ENCODE data around the gene ZSWIM6.

ZSWIM6 gene

DNA sequence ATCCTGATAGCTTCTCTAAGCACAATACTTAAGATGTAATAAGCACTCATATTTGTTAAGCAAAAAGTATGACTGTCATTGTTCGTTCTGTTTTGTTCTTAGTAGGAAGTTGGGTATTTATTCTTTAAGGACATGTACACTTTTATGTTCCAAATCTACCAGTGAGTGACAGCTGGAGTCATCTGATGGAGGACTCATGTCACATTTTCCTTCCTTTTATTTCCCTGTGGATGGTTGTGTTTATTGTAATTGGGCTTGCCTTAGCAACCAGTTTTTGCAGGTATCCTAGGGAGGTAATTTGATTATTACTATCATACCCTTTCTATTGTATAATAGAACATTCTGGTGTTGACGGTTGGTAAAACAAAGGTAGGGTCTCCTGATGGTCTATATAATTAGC, 145.7 kb downstream of the ZSWIM6 start:
- no peak overlapping the region for H3K27ac ChIP-seq
- no peak for TF ChIP-seq ZFX (IDR thresholded peaks at IDR 0.05)
- TF ChIP-seq, protein P1, sequence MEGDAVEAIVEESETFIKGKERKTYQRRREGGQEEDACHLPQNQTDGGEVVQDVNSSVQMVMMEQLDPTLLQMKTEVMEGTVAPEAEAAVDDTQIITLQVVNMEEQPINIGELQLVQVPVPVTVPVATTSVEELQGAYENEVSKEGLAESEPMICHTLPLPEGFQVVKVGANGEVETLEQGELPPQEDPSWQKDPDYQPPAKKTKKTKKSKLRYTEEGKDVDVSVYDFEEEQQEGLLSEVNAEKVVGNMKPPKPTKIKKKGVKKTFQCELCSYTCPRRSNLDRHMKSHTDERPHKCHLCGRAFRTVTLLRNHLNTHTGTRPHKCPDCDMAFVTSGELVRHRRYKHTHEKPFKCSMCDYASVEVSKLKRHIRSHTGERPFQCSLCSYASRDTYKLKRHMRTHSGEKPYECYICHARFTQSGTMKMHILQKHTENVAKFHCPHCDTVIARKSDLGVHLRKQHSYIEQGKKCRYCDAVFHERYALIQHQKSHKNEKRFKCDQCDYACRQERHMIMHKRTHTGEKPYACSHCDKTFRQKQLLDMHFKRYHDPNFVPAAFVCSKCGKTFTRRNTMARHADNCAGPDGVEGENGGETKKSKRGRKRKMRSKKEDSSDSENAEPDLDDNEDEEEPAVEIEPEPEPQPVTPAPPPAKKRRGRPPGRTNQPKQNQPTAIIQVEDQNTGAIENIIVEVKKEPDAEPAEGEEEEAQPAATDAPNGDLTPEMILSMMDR (conservative IDR thresholded peaks at IDR 0.05) = no peak

DNA sequence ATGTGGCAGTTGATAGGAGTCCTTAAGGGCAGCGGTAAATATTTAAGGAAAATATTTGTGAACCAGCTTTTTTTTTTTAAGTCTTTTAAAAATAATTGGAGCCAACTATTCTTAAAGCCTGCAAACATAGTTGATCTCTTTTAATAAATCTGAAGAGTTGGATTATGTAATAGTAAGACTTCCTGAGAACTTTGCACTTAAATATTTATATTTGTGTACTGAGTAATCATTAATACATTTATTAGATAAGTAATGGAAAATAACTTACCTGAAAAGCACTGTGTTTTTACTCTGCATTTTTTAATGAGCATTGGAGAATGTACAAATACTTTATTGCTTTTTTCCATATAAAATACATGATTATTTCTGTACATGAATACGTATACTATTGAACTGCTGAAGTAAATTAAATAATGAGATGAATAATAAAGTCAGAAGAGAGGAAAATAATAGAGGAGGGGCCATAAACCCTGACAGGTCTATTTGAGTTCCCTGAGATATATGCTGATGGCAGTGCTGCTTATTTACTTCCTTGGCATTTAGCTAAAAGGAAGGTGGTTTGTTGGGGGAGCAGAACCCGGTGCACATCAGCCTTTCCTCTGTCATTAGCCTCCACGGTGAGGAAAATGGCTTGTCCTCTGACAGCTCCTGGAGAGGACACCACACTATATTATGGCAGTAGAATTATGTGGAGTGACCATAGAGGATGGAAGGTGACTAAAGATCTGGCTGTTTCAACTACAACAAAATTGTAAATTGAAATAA, 148.0 kb downstream of the ZSWIM6 start:
- no peak overlapping the region for H3K27ac ChIP-seq
- TF ChIP-seq, protein P1 (conservative IDR thresholded peaks at IDR 0.05) = no peak
- no peak for TF ChIP-seq ZFX (IDR thresholded peaks at IDR 0.05)

DNA sequence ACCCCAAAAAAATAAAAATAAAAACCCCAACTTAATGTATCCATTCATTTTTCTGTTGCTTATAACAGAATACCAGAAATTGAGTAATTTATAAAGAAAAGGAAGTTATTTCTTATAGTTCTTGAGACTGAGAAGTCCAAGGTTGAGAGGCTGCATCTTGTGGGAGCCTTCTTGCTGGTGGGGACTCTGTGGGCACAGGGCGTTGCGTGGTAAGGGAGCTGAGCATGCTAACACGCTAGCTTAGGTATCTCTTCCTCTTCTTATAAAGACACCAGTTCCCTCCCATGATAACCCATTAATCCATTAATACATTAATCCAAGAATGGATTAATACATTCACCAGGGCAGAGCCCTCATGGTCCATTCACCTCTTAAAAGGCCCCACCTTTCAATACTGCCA, 150.9 kb downstream of the ZSWIM6 start:
- TF ChIP-seq, protein P1 (conservative IDR thresholded peaks at IDR 0.05) = no peak
- no peak for TF ChIP-seq ZFX (IDR thresholded peaks at IDR 0.05)

DNA sequence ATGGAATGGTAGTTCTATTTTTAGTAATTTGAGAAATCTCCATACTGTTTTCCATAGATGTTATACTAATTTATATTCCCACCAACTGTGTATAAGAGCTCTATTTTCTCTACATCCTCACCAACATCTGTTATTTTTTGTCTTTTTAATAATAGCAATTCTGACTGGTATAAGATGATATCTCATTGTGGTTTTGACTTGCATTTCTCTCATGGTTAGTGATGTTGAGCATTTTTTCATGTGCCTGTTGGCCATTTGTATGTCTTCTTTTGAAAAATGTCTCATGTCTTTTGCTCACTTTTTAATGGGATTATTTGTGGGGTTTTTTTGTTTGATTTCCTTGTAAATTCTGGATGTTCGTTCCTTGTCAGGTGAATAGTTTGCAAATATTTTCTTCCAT, 154.4 kb downstream of the ZSWIM6 start:
- TF ChIP-seq, protein P1 (conservative IDR thresholded peaks at IDR 0.05) = no peak
- no peak for TF ChIP-seq ZFX (IDR thresholded peaks at IDR 0.05)
- no peak overlapping the region for H3K27ac ChIP-seq

More for the DNA sequence above, 150.9 kb downstream of the ZSWIM6 start:
- no peak overlapping the region for H3K27ac ChIP-seq

DNA sequence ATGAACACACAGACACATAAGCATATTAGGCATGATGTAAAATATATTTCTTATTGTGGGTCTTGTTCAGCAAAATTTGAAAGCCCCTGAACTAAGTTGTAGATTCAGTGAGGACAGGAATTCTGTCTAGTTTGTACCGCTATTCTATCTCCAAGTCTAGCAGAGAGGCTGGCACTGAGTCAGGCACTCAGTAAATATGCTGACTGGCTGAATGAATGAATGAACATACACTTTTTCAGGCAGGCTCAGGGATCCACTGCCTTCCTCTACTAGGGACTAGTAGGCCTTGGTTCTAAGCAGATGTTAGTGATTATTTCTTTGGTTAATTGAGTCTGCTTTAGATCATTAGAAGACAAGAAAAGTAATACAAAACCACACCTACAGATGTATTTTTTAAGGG, 157.5 kb downstream of the ZSWIM6 start:
- H3K27ac ChIP-seq = no peak overlapping the region
- TF ChIP-seq, protein P1 (conservative IDR thresholded peaks at IDR 0.05) = no peak
- TF ChIP-seq ZFX (IDR thresholded peaks at IDR 0.05) = no peak

DNA sequence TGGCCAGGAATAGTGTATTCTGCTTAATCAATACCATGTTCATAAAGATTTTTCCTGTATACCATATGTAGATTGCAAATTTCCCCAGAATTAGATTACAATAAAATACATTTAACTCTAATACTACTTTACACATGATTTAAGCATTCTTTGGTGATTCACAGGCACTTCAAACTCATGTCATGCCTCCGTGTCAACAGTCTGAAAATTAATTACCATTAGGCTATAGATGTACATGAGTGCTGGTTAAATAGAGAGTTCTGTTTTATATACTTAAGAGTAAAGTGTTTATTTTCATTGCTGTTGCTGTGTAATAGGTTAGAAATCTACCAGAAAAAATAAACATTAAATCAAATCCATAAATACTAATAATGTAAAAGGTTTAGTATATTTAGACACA, 159.8 kb downstream of the ZSWIM6 start:
- no peak overlapping the region for H3K27ac ChIP-seq
- TF ChIP-seq, protein P1 (conservative IDR thresholded peaks at IDR 0.05) = no peak
- TF ChIP-seq ZFX (IDR thresholded peaks at IDR 0.05) = no peak

DNA sequence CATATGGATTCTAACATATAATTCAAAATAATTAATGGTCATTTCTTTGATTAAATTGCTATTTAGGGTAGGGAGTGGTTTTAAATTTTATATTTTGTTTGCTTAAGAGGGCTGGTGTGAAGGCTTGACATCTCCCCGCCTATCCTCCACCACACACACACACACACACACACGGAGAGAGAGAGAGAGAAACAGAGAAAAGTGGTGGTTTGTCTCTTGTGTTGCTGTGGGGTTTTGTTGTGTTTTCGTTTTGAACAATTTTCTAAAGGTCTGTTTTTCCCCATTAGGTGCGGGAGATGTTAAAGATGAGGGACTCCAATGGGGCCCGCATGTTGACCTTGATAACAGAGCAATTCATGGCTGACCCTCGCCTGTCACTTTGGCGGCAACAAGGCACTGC, 161.9 kb downstream of the ZSWIM6 start:
- no peak for TF ChIP-seq ZFX (IDR thresholded peaks at IDR 0.05)
- TF ChIP-seq, protein P1 (conservative IDR thresholded peaks at IDR 0.05) = no peak
- no peak overlapping the region for H3K27ac ChIP-seq

All from C4-2B (cell line).